ENCODE data around the gene BRI3. TPM values are rescaled to one million over a fixed set of nuclear protein-coding genes. Genes with fewer than 3 reads are reported as not detected.

The BRI3 gene
- total RNA-seq, 1 donor, result 95.9 TPM

- TF ChIP-seq CTCF (IDR thresholded peaks at IDR 0.05; ENCODE audit: extremely low read depth, low read depth, low read length), result no peak
- peak overlapping the region; percentile 92 for H3K27ac ChIP-seq (ENCODE audit: low read depth, low read length)
- peak overlapping the region; percentile 95 for H3K4me3 ChIP-seq (ENCODE audit: insufficient read depth, low read length)
- peak overlapping the region; percentile 84 for H3K4me2 ChIP-seq (ENCODE audit: insufficient read depth, low read length)
- H3K79me2 ChIP-seq (ENCODE audit: insufficient read depth, low read length), result peaks cover 85% of the 10 kb centered on the region
- H3K9me3 ChIP-seq (ENCODE audit: low read depth, low read length), result no peaks in the 10 kb centered on the region
- H3K27me3 ChIP-seq (ENCODE audit: insufficient read depth, low read length), result no peaks in the 10 kb centered on the region
- no peak overlapping the region for H2AFZ ChIP-seq (ENCODE audit: low read length)
- DNase-seq (ENCODE audit: insufficient read length, low spot score, missing footprints), result peak; percentile 86
- peaks cover 43% of the 10 kb centered on the region for H4K20me1 ChIP-seq (ENCODE audit: insufficient read depth, low read length)
- H3K36me3 ChIP-seq (ENCODE audit: insufficient read depth, low read length), result peaks cover 23% of the 10 kb centered on the region
- peaks cover 56% of the 10 kb centered on the region for H3K4me1 ChIP-seq (ENCODE audit: insufficient read depth, low read length)
Observed at GRCh38 chr7:98285157-98286092, 3.9 kb downstream of the BRI3 start.

DNA sequence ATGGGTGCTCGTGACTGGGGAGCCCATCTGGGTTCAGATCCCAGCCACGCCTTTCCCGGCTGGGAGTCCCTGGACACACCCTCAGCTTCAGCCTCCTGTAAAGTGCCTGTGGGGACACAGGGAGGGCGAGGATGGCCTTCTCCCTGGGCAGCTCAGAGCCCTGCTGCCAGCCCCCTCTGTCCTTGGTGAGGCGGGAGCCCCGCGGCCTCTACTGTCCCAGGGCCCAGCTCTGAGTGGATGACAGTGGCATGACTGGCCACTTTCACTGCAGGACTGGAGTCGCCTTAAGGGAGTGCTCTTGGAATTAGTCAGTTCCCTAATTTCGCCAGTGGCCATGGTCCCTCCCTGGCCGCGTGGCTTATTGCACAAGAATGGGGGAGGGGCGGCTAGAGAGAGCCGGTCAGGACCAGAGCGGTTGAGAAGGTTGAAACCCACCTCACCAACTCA is 4.6 kb downstream of the BRI3 start:
- Histone ChIP-seq H3K79me2 (ENCODE audit: insufficient read depth, low read length) (peaks cover 92% of the 10 kb centered on the region), H4K20me1 (ENCODE audit: insufficient read depth, low read length) (peaks cover 46% of the 10 kb centered on the region), H3K9me3 (ENCODE audit: low read depth, low read length) (no peaks in the 10 kb centered on the region), H2AFZ (ENCODE audit: low read length) (no peak overlapping the region), H3K4me3 (ENCODE audit: insufficient read depth, low read length) (peak overlapping the region; percentile 59), H3K36me3 (ENCODE audit: insufficient read depth, low read length) (peaks cover 27% of the 10 kb centered on the region), H3K4me2 (ENCODE audit: insufficient read depth, low read length) (peak overlapping the region; percentile 84), H3K27me3 (ENCODE audit: insufficient read depth, low read length) (no peaks in the 10 kb centered on the region), H3K27ac (ENCODE audit: low read depth, low read length) (peak overlapping the region; percentile 92), H3K4me1 (ENCODE audit: insufficient read depth, low read length) (peaks cover 52% of the 10 kb centered on the region)
- DNase-seq (ENCODE audit: insufficient read length, low spot score, missing footprints), result peak; percentile 94
- no peak for TF ChIP-seq CTCF (IDR thresholded peaks at IDR 0.05; ENCODE audit: extremely low read depth, low read depth, low read length)

- H2AFZ ChIP-seq (ENCODE audit: low read length), result no peak overlapping the region
- peaks cover 35% of the 10 kb centered on the region for H3K36me3 ChIP-seq (ENCODE audit: insufficient read depth, low read length)
- peaks cover 97% of the 10 kb centered on the region for H3K79me2 ChIP-seq (ENCODE audit: insufficient read depth, low read length)
- TF ChIP-seq CTCF (IDR thresholded peaks at IDR 0.05; ENCODE audit: extremely low read depth, low read depth, low read length), result no peak
- peaks cover 52% of the 10 kb centered on the region for H4K20me1 ChIP-seq (ENCODE audit: insufficient read depth, low read length)
- H3K4me1 ChIP-seq (ENCODE audit: insufficient read depth, low read length), result peaks cover 52% of the 10 kb centered on the region
- H3K27ac ChIP-seq (ENCODE audit: low read depth, low read length), result peak overlapping the region; percentile 92
- H3K9me3 ChIP-seq (ENCODE audit: low read depth, low read length), result no peaks in the 10 kb centered on the region
- no peaks in the 10 kb centered on the region for H3K27me3 ChIP-seq (ENCODE audit: insufficient read depth, low read length)
- peak; percentile 90 for DNase-seq (ENCODE audit: insufficient read length, low spot score, missing footprints)
- H3K4me3 ChIP-seq (ENCODE audit: insufficient read depth, low read length), result peak overlapping the region; percentile 59
- H3K4me2 ChIP-seq (ENCODE audit: insufficient read depth, low read length), result peak overlapping the region; percentile 84
Observed at GRCh38 chr7:98286701-98287485, 5.4 kb downstream of the BRI3 start.
